H9 (cell line): ENCODE measurements around the gene PEDS1. TPM values are rescaled to one million over a fixed set of nuclear protein-coding genes. Genes with fewer than 3 reads are reported as not detected.
A peak's percentile ranks its signal among the peaks of the same experiment; 100 is the strongest.

Source experiments
- DNase-seq: peaks from one replicate; pipeline ENCODE4 v3.0.0-alpha.2; 2017
- H2AFZ ChIP-seq: one replicate; pipeline ENCODE4 v1.6.1; 2013; ENCODE audit warnings: mild to moderate bottlenecking, low read length, control low read depth, moderate library complexity
- H2AK5ac ChIP-seq: 2 replicates; pipeline ENCODE4 v1.6.1; 2013; ENCODE audit warnings: low read length, control low read depth, mixed read lengths; ENCODE audit not compliant: insufficient read length
- H2BK120ac ChIP-seq: one replicate; pipeline ENCODE4 v1.6.1; 2013; ENCODE audit warnings: low read depth, mild to moderate bottlenecking, low read length, control low read depth, inconsistent platforms; ENCODE audit not compliant: poor library complexity, severe bottlenecking
- H2BK12ac ChIP-seq: 2 replicates; pipeline ENCODE4 v1.6.1; 2013; ENCODE audit warnings: low read length, control low read depth, mixed read lengths, low read depth; ENCODE audit not compliant: insufficient read length
- H2BK15ac ChIP-seq: 2 replicates; pipeline ENCODE4 v1.6.1; 2013; ENCODE audit warnings: low read depth, low read length, control low read depth
- H2BK20ac ChIP-seq: one replicate; pipeline ENCODE4 v1.6.1; 2013; ENCODE audit warnings: low read depth, mild to moderate bottlenecking, low read length, control low read depth, inconsistent platforms; ENCODE audit not compliant: poor library complexity, severe bottlenecking
- H2BK5ac ChIP-seq: 2 replicates; pipeline ENCODE4 v1.6.1; 2013; ENCODE audit warnings: low read length, control low read depth, mixed read lengths; ENCODE audit not compliant: insufficient read length
- H3K14ac ChIP-seq: 2 replicates; pipeline ENCODE4 v1.6.1; 2013; ENCODE audit warnings: low read length, control low read depth; ENCODE audit not compliant: insufficient read depth
- H3K18ac ChIP-seq: 2 replicates; pipeline ENCODE4 v1.6.1; 2013; ENCODE audit warnings: low read depth, mild to moderate bottlenecking, mixed read lengths, low read length, control low read depth; ENCODE audit not compliant: insufficient read length
- H3K23ac ChIP-seq: 2 replicates; pipeline ENCODE4 v1.6.1; 2013; ENCODE audit warnings: low read length, control low read depth, mixed read lengths, low read depth; ENCODE audit not compliant: insufficient read length
- H3K23me2 ChIP-seq: 2 replicates; pipeline ENCODE4 v1.6.1; 2013; ENCODE audit warnings: low read depth, mild to moderate bottlenecking, mixed read lengths, low read length, control low read depth; ENCODE audit not compliant: insufficient read length, poor library complexity, severe bottlenecking
- H3K27ac ChIP-seq: 2 replicates; pipeline ENCODE4 v1.5.1; 2013; ENCODE audit warnings: low read length, control low read depth, mixed read lengths, low read depth; ENCODE audit not compliant: insufficient read length
- H3K27me3 ChIP-seq: 2 replicates; pipeline ENCODE4 v1.6.1; 2013; ENCODE audit warnings: low read length, control low read depth, inconsistent platforms; ENCODE audit not compliant: insufficient read depth
- H3K4ac ChIP-seq: 2 replicates; pipeline ENCODE4 v1.6.1; 2013; ENCODE audit warnings: low read depth, mild to moderate bottlenecking, control low read depth, inconsistent platforms, low read length, moderate library complexity
- H3K4me1 ChIP-seq: 2 replicates; pipeline ENCODE4 v1.6.1; 2013; ENCODE audit warnings: low read length, control low read depth, inconsistent platforms; ENCODE audit not compliant: insufficient read depth
- H3K4me2 ChIP-seq: 2 replicates; pipeline ENCODE4 v1.6.1; 2013; ENCODE audit warnings: low read length, control low read depth, mixed read lengths; ENCODE audit not compliant: insufficient read length, insufficient read depth
- H3K56ac ChIP-seq: 2 replicates; pipeline ENCODE4 v1.6.1; 2013; ENCODE audit warnings: low read depth, mild to moderate bottlenecking, mixed read lengths, low read length, control low read depth; ENCODE audit not compliant: insufficient read length
- H3K79me1 ChIP-seq: 2 replicates; pipeline ENCODE4 v1.6.1; 2013; ENCODE audit warnings: low read depth, mild to moderate bottlenecking, moderate library complexity, low read length, control low read depth, inconsistent platforms; ENCODE audit not compliant: insufficient read depth, poor library complexity, severe bottlenecking
- H3K79me2 ChIP-seq: 2 replicates; pipeline ENCODE4 v1.6.1; 2013; ENCODE audit warnings: low read length, control low read depth, inconsistent platforms; ENCODE audit not compliant: insufficient read depth
- H3K9ac ChIP-seq: 2 replicates; pipeline ENCODE4 v1.6.1; 2013; ENCODE audit warnings: low read length, control low read depth, mixed read lengths; ENCODE audit not compliant: insufficient read length; ENCODE audit errors: extremely low read depth
- H3K9me3 ChIP-seq: one replicate; pipeline ENCODE4 v1.6.1; 2013; ENCODE audit warnings: low read depth, low read length, inconsistent platforms; ENCODE audit not compliant: control insufficient read depth
- H3T11ph ChIP-seq: one replicate; pipeline ENCODE4 v1.6.1; 2013; ENCODE audit warnings: mild to moderate bottlenecking, low read length, control low read depth, inconsistent platforms
- H4K20me1 ChIP-seq: one replicate; pipeline ENCODE4 v1.6.1; 2013; ENCODE audit not compliant: control insufficient read depth, insufficient read length, insufficient read depth
- H4K5ac ChIP-seq: 2 replicates; pipeline ENCODE4 v1.6.1; 2013; ENCODE audit warnings: low read depth, mild to moderate bottlenecking, mixed read lengths, low read length, control low read depth; ENCODE audit not compliant: insufficient read length
- H4K8ac ChIP-seq: replicated peaks from 2 replicates; pipeline ENCODE4 v1.6.1; 2013; ENCODE audit warnings: low read length, control low read depth, mixed read lengths, low read depth; ENCODE audit not compliant: insufficient read length
- H4K91ac ChIP-seq: 2 replicates; pipeline ENCODE4 v1.6.1; 2013; ENCODE audit warnings: low read depth, mild to moderate bottlenecking, moderate library complexity, mixed read lengths, low read length, control low read depth; ENCODE audit not compliant: insufficient read length
- H3K27ac Mint-ChIP-seq, 3 experiments: 2 replicates in 2 of 3; 3 replicates in 1 of 3; pipeline ENCODE4 v1.8.0; 2020 to 2021; ENCODE audit warnings: mixed read lengths in 3 of 3, mild to moderate bottlenecking in 1 of 3, moderate library complexity in 1 of 3
- H3K27me3 Mint-ChIP-seq: 2 replicates; pipeline ENCODE4 v1.8.0; 2021; ENCODE audit warnings: low read depth, mild to moderate bottlenecking, moderate library complexity, mixed read lengths
- H3K36me3 Mint-ChIP-seq, 3 experiments: 2 replicates in 2 of 3; 3 replicates in 1 of 3; pipeline ENCODE4 v1.8.0; 2020 to 2021; ENCODE audit warnings: low read depth in 3 of 3, mixed read lengths in 3 of 3; ENCODE audit not compliant: insufficient read depth in 1 of 3
- H3K4me1 Mint-ChIP-seq, 2 experiments: 2 replicates each; pipeline ENCODE4 v1.8.0; 2020; ENCODE audit warnings: mixed read lengths in 2 of 2
- H3K4me3 Mint-ChIP-seq, 2 experiments: 2 replicates in 1 of 2; 3 replicates in 1 of 2; pipeline ENCODE4 v1.8.0; 2020 to 2021; ENCODE audit warnings: mild to moderate bottlenecking in 2 of 2, mixed read lengths in 2 of 2, moderate library complexity in 1 of 2
- H3K9me3 Mint-ChIP-seq, 2 experiments: 2 replicates in 1 of 2; 3 replicates in 1 of 2; pipeline ENCODE4 v1.8.0; 2020; ENCODE audit warnings: mild to moderate bottlenecking in 2 of 2, mixed read lengths in 2 of 2, moderate library complexity in 1 of 2
- CTCF ChIP-seq: fragments of 200-600 bp; sonication (generic); conservative IDR thresholded peaks from 3 replicates; pipeline ENCODE4 v1.8.0; 2021; ENCODE audit warnings: antibody characterized with exemption, mild to moderate bottlenecking
- WGBS: extraction: QIAGEN DNeasy Blood & Tissue Kit; methylation state at CpG from one replicate; pipeline ENCODE4 v1.1.7; 2013; ENCODE audit warnings: missing lambda C conversion rate, low lambda C conversion rate, mixed read lengths; ENCODE audit not compliant: insufficient read length; ENCODE audit errors: extremely low coverage; 5-methylcytosine and 5-hydroxymethylcytosine counted together
- total RNA-seq: library from RNA; stranded (reverse); gene quantifications from 2 replicates; pipeline ENCODE4 v1.2.1, GENCODE V29; 2021

The PEDS1 gene
- total RNA-seq, 1 experiment from 2014 or later = 29.3 TPM

GRCh38 chr20:50149481-50150254 is 3.9 kb downstream of the PEDS1 start:
- Histone ChIP-seq H3K27ac (no peak overlapping the region), H3K18ac (no peak overlapping the region), H3K9ac (no peak overlapping the region), H3K56ac (no peak overlapping the region), H4K20me1 (no peaks in the 10 kb centered on the region), H3K4me2 (no peak overlapping the region), H2BK15ac (no peak overlapping the region), H3K14ac (no peak overlapping the region), H4K5ac (no peak overlapping the region), H3K27me3 (no peaks in the 10 kb centered on the region; the same call in 1 of the 2 replicates), H4K91ac (no peak overlapping the region), H3K4ac (no peak overlapping the region), H2BK12ac (no peak overlapping the region), H2BK20ac (no peak overlapping the region), H2BK120ac (no peak overlapping the region), H2BK5ac (no peak overlapping the region), H3K23ac (no peak overlapping the region), H3K79me1 (peaks cover 14% of the 10 kb centered on the region), H3T11ph (no peak overlapping the region), H3K79me2 (peaks cover 14% of the 10 kb centered on the region; the same call in 1 of the 2 replicates), H2AFZ (no peak overlapping the region), H3K23me2 (peaks cover 8% of the 10 kb centered on the region), H3K9me3 (no peaks in the 10 kb centered on the region), H2AK5ac (no peak overlapping the region), H4K8ac (no peak overlapping the region), H3K4me1 (peaks cover 24% of the 10 kb centered on the region; the same call in 1 of the 2 replicates)
- no peaks in the 10 kb centered on the region for H3K9me3 Mint-ChIP-seq
- no CpG with 5 or more reads among the region's 16 CpGs for WGBS
- peaks cover 47 to 62% of the 10 kb centered on the region in 2 experiments for H3K4me1 Mint-ChIP-seq
- no peak overlapping the region for H3K4me3 Mint-ChIP-seq
- no peak for DNase-seq
- no peak for TF ChIP-seq CTCF
- peak overlapping the region; percentile 41 to 54 (median 53); a peak in 3 of 7 replicates for H3K27ac Mint-ChIP-seq
- peaks cover 7% of the 10 kb centered on the region for H3K27me3 Mint-ChIP-seq
- H3K36me3 Mint-ChIP-seq = peaks cover 17 to 34% (median 30%) of the 10 kb centered on the region in 3 experiments; a peak in 6 of 7 replicates
